ENCODE measurements around the gene TANGO6.
"Not testable (repeated sequence)": the region's sequence is repeated elsewhere in the genome, so short reads cannot be mapped to it uniquely, and the experiment has no call there.

TANGO6 gene

DNA sequence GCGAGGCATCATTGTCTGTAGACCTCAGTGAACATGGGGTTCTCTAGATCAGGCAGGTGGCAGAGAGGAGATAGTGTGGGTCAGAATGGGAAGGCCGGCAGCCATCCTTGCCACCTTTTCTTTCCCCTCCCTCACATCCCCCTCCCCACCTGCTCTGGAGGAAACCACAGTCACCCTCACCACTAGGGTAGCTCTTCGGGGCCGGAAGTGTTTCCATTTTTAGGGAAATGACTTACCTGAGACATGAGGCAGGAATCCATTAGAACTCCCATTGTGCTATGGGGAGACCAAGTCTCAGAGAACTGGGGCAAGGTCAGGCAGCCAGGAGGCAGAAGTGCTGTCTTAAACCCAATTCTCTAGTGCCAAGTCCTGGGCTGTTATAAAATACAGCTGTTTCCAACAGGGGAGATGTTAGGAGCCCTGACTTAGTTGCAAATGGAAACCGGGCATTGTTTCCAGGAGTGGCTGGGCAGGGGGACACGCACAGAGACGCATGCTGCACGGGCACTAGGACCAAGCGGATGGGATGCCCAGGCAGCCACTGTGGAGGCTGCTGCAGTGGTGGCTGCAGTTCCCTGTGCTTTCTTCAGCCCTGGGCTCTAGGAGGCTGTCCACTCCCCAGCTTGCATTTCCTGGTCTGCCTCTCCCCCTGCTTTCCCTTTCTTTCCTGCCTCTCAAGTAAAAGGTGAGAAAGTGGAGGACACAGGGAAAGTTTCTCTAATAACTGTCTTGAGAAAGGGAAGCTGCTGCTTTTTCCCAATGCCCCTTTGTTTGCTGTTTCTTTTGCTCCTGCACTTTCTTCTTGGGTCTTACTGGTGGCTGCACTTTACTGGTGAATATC lies 265.0 kb downstream of the TANGO6 start:
- DNase-seq = no peak

DNA sequence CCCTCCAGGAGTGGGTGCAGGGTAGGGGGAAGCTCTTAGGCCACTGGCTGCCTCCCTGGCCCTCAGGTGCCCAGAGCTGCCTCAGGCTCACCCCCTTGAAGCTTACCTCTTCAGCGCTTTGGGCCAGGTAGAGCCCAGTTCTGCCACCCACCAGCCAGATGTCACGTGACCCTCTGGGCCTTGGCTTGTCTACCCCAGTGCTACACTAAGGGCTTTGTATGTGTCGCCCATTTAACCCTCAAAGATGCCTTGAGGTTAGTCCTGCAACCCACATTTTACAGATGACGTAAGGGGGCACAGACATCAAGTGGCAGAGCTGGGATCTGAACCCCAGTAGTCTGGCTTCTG lies 265.5 kb downstream of the TANGO6 start:
- DNase-seq = no peak

DNA sequence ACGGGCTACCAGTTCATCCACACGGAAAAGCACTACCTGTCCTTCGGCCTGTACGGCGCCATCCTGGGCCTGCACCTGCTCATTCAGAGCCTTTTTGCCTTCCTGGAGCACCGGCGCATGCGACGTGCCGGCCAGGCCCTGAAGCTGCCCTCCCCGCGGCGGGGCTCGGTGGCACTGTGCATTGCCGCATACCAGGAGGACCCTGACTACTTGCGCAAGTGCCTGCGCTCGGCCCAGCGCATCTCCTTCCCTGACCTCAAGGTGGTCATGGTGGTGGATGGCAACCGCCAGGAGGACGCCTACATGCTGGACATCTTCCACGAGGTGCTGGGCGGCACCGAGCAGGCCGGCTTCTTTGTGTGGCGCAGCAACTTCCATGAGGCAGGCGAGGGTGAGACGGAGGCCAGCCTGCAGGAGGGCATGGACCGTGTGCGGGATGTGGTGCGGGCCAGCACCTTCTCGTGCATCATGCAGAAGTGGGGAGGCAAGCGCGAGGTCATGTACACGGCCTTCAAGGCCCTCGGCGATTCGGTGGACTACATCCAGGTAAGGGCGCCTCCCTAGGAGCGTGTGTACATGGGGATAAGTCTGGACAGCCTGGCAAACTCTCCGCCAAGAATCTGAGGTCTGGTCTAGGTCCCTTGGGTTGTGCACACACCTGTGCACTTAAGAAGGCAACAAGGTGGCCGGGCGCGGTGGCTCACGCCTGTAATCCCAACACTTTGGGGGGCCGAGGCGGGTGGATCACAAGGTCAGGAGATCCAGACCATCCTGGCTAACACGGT lies 266.3 kb downstream of the TANGO6 start:
- no peak for DNase-seq

DNA sequence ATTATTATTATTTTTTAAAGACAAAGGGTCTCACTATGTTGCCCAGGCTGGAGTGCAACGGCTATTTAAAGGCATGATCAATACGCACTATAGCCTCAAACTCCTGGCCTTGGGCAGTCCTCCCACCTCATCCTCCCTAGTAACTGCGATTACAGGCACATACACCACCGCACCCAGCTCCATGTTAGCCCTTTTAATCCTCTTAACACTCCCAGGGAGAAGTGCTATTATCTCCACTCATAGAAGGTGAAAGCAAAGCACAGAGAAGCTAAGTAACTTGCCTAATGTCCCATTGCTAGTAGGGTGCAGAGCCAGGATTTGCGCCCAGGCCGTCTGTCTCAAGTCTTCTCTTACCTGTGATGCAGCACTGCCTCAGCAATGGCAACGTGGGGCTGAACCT lies 267.1 kb downstream of the TANGO6 start:
- no peak for DNase-seq

DNA sequence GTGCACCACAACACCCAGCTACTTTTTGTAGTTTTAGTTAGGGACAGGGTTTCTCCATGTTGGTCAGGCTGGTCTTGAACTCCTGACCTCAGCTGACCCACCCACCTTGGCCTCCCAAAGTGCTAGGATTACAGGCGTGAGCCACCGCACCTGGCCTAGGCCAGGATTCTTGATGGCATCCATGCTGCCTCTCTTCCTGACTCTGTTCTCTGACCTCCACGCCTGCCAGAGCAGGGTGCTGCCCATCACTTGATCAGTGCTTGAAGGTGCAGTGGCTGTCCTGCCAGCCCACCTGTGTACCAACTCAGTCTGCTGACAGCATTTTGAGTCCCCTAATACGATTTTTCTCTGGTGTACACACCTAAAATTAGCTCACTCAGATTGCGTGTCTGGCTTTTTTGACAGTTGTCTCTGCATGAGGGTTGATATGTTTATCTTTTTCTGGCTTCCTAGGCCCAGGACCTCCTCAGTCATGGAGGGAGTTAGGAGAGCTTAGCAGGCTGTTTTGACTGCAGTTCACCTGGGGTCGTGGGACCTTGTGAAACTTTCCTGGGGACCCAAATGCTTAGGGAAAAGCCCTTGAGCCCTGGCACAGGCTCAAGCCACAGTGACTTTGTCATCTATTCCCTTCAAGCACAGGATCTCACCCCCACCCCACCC lies 268.0 kb downstream of the TANGO6 start:
- DNase-seq = no peak

DNA sequence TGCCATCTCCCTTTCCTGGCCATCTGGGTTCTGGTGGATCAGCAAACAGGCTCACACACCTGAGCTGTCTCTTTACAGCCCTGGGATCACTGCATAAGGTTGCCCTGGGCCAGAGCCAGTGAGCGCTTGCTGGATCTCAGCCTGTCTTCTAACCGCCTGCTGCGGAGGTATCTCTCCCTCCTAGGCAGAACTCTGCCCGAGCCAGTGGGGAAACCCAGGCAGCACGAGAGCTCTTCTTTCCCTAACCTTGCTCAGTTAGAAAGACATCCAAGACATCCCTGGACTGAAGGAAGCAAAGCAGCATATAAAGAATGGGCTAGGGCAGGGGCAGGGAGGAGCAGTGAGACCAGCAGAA lies 268.5 kb downstream of the TANGO6 start:
- no peak for DNase-seq

DNA sequence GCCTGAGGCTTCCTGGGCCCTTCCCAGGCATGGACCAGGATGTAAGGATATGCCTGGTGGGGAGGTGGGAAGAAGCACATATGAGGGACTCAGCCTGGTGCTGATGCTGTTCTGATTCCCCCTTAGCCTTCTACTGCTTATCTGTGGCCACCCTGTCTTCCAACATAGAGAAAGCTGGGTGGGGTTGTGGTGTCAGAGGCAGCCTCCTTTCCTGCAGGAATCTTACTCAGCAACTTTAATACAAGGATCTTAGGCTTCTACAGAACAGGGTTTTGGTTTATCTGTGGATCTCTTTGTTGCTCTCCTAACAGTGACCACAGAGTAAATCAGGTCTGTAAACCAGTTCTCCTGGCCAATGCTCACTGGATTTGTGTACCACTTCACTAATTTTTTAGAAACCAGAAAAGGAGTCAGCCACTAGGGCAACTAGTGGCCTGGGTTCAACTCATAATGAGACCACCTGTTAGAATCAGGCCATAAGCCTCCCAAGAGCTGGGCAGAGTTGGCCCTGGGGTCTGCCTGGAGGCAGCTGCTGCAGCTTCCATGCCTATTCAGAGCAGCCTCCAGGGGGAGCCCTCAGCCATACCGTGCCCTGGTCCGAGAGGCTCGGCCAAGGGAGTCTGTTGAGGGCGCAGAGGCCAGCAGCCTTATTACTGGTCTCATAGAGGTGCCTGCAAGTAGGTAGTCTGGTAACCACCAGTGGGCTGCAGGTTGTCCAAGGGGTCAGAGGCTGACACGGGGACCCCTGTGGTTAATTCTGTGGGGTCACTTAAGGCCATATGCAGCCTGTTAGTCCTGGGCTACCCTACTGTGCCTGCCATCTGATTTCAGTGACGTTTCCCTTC lies 269.2 kb downstream of the TANGO6 start:
- peak; percentile 42 for DNase-seq

DNA sequence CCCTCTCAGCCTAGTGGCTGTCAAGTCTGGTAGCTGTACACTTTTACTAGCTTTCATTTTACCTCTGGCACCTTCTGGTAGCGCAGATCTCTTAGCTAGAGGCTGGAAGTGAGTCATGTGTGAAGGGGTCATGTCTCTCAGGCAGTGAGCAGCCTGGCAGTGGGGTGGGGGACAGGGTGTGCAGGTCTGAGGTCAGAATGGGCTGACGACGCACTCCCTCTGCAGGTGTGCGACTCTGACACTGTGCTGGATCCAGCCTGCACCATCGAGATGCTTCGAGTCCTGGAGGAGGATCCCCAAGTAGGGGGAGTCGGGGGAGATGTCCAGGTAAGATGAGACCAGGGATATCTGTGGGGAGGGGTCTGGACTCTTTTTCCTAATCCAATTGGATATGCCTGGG lies 269.9 kb downstream of the TANGO6 start:
- no peak for DNase-seq

DNA sequence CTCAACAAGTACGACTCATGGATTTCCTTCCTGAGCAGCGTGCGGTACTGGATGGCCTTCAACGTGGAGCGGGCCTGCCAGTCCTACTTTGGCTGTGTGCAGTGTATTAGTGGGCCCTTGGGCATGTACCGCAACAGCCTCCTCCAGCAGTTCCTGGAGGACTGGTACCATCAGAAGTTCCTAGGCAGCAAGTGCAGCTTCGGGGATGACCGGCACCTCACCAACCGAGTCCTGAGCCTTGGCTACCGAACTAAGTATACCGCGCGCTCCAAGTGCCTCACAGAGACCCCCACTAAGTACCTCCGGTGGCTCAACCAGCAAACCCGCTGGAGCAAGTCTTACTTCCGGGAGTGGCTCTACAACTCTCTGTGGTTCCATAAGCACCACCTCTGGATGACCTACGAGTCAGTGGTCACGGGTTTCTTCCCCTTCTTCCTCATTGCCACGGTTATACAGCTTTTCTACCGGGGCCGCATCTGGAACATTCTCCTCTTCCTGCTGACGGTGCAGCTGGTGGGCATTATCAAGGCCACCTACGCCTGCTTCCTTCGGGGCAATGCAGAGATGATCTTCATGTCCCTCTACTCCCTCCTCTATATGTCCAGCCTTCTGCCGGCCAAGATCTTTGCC lies 271.1 kb downstream of the TANGO6 start:
- DNase-seq = no peak

DNA sequence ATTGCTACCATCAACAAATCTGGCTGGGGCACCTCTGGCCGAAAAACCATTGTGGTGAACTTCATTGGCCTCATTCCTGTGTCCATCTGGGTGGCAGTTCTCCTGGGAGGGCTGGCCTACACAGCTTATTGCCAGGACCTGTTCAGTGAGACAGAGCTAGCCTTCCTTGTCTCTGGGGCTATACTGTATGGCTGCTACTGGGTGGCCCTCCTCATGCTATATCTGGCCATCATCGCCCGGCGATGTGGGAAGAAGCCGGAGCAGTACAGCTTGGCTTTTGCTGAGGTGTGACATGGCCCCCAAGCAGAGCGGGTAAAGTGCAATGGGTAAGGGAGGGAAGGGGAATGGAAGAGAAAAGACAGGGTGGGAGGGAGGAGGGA lies 271.6 kb downstream of the TANGO6 start:
- DNase-seq = no peak

DNA sequence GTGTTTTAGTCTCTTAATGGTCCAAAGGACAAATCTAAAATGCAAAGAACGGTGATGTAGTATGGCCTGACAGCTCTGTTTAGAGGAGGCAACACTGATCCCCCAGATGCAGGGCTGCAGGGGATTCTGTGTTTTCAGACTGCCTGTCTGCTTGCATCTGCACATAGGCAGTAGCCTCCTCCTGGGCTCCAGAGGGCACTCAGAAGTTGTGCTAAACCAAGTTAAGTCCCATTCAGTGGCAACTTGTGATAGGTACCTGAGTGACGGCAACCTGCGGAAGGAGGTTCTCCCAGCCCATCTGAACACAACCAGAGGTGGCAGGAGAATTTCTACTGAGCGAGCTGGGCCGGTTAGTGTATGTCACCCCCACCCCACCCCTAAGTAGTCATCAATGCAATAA lies 272.0 kb downstream of the TANGO6 start:
- DNase-seq = no peak

DNA sequence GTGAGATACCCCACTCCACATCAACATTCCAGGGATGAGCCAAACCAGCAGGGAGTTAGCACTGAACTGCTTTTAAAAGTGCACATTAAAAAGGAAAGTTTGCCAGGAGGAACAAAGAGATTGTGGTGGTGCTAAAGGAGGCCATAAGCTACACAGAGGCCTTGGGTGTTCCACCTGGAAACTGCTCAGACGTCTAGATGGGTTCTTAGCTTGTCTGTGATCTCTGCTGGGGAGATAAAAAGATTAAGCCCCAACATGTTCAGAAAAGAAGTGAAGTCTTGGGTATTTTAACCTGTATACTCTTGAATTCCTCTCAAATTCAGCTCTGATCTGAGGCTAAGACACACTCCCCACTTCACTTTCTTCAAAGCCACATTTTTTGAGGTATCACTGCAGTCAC lies 272.5 kb downstream of the TANGO6 start:
- no peak for DNase-seq

DNA sequence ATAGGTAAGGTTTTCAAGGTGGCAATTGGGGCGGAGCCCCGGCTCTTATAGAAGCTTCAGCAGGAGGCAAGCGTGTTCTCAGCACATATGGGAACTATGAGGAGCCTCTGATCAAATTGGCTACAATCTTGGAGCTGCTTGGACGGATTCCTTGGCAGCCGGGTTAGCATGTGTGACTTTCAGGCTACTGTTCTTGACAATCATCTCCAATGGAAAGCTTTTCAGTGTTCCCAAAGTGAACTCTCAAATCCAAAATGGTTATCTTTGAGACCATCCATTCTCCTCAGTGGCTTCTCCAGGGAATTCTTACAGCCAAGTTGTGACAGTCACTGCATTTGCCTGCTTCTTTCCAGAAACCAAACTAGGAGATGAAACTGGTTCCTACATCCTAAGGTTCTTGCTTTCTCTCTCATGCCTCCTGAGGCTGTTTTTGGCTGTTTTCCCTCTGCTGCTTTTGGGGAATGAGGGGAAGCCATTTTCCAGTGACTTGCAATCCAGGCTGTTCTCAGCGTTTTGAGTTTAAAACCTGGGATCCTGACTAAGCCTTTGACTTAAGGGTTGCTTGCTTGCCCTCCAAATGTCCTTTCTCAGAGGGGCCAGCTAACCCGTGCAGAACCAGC lies 273.0 kb downstream of the TANGO6 start:
- DNase-seq = no peak

DNA sequence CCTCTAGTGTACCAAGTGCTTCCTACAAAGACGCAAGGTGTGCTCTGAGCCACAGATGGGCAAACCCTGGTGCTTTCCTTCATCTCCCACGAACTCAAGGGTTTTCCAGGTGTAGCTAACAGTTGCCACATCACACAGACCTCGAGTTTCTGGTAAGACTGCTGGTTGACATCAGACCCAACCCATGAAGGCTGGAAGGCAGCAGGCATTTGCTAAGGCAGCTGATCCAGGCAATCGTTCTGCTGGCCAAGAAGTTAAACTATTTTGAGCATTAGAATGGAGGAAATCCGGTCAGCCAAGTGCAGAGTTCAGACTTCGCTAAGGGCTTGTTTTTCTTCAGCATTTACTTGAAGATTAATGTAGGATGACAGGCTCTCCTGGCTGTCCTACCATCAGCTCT lies 273.6 kb downstream of the TANGO6 start:
- DNase-seq = no peak

DNA sequence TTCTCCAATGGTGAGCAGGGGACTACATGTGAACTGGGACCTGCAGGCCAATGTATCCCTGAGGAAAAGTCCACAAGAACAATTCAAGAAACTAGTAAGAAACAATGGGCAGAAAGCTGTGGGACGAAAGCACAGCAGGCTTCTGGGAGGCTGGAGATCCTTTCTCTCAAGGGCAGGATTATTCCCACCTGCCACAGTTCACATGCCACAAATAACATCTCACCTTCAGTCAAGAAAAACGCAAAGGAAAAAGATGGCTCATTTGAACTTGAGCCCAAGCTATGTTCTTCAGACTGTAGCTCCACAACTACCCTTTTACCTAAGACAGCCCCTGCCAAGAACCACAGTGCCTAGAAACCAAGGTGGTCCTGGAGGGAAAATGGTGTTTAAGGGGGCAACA lies 275.1 kb downstream of the TANGO6 start:
- no peak for DNase-seq

DNA sequence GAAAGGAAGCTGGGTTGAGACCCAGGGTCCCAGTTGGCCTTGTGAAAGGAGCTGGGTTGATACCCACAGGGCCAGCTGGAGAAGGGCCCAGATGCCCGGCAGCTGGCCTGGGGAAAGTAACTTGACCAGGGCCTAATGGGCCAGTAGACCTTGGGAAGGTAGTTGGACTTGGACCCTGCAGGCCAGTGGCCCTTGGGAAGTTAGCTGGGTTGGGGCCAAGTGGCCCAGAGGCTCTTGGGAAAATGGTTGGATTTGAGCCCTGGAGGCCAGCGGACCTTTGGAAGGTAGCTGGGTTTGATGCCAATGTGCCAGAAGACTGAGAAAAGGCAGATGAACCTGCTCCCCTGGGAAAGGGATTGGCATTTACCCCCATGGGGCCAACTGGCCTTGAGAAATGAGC lies 275.7 kb downstream of the TANGO6 start:
- DNase-seq = no peak

DNA sequence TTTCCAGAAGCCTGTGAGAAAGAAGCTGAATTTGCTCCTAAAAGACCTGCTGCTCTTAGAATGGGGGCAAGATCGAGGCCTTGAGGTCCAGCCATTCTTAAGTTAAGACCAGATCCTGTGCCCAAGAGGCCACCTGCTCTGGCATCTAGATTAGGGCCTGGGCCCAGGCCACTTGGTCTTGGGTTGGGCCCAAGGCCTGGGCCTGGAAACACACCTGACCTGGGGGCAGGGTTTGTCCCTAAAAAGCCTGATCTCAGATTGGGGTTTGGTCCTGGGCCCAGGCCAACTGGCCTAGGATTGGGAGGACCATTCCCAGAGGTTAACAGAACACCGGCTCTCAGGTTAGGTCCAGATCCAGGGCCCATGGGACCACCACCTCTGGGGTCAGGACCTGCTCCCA lies 276.2 kb downstream of the TANGO6 start:
- DNase-seq = no peak

DNA sequence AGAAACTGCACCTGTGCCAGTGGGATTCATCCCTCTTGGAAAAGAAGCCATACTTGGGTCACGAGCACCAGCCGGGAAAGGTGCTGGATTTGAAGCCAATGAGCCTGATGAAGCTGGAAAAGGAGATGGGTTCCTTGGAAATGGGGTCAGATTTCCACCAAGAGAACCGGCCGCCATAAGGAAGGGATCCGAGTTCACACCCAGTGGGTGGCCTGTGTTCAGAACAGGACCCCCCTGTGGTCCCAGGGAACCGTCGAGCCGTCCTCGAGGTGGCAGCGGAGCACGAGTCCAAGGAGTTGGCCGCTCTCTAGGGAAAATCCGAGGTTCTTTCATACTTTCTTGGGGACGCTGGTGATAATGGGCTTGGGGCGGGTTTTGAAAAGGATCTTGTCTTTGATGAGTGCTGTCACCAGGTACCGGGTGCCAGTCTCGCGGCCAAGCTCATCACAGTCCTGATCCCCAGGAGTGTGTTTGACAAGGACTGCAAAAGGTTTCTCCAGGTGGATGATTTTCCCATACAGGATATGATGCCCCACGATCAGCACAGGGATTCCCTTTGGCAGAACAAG lies 276.8 kb downstream of the TANGO6 start:
- no peak for DNase-seq

DNA sequence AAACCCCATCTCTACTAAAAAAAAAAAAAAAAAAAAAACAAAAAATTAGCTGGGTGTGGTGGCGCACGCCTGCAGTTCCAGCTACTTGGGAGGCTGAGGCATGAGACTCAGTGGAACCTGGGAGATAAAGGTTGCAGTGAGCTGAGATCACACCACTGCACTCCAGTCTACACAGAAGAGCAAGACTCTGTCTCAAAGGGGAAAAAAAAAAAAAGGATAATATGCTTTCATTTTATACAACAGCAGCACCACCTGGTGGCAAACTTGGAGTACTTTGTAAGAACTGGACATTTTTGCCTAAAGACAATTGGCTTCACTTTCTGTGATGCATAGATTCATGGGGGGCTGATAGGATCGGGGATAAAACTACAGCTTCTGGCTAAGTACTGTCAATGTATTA lies 280.6 kb downstream of the TANGO6 start:
- peak; percentile 26 for DNase-seq

DNA sequence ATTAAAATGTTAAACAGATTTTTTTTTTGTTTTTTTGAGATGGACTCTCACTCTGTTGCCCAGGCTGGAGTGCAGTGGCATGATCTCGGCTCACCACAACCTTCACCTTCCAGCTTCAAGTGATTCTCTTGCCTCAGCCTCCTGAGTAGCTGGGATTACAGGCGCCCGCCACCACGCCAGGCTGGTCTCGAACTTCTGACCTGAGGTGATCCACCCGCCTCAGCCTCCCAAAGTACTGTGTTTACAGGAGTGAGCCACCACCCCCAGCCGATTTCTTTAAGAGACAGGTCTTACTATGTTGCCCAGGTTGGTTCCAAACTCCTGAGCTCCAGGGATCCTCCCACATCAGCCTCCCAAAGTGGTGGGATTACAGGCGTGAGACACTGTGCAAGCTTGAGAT lies 281.1 kb downstream of the TANGO6 start:
- not testable (repeated sequence) for DNase-seq

DNA sequence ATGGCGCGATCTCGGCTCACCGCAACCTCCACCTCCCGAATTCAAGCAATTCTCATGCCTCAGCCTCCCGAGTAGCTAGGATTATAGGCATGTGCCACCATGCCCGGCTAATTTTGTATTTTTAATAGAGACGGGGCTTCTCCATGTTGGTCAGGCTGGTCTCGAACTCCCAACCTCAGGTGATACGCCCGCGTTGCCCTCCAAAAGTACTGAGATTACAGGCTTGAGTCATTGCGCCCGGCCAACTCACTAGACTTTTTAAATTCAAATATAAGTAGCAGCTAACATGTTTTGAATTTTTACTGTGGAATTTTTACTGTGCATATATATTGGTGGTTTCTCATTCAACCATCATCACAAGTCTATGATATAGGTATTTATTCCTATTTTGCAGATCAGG lies 281.6 kb downstream of the TANGO6 start:
- DNase-seq = not testable (repeated sequence)

DNA sequence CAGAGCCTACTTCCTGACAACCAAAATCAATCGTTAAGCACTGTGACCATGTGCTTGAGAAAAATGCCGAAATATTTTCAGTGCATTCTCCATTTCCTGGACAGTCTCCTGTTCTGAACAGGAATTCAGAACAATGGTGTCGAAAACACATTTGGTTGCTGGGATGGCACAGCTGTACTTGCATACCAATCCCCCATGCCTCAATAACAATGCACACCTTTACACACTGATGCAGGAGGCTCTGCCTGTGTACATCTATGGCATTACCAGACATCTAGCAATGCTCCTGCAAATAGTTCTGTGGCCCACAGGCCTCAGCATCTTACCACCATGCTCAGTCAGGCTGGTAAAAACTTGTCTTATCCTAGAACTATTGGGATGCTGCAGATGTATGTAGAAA lies 282.9 kb downstream of the TANGO6 start:
- DNase-seq = no peak
